ENCODE measurements around the gene CHRNA3.
A peak's percentile ranks its signal among the peaks of the same experiment; 100 is the strongest.

Gene CHRNA3

DNA sequence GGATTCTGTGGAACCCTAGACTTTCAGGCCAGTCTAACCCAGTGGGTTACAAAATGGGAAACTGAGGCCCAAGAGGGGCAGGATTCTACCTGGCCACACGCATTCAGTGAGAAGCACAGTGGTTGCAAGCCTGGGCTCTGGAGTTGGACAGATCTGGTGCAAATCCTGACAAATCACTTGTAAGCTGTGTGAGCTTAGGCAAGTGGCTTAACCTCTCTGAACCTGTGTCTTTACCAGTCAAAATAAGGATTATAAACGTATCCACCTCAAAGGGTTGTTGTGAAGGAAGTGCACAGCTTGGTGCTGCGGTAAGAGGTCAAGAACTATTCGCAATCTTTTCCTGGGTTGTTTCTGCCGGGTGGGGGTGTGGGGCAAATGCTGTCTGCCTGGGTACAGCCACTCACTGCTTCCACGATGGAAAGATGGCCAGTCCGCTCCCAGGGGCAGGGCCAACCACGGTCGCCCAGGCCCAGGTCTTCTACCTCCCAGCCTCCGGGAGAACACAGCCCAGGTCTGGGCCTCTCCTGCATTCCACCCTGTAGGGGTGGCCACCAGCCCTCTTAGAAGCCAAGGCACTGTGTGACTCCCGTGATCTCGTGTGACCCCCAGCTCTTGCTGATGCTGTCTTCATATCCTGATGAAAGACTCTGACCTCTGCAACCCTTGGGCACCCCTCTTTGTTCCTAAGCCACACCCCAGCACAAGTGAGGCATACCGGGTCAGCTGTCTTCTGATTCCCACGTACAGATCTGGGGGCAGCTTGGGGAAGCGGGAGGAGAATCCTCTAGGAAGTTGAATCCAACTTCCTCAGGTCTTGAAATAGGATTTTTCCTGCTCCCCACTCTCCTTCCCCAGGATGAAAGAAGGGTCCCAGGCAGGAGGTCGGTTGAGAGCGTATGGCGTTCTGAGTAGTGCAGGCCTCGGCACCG, 1.5 kb downstream of the CHRNA3 start:
- no peak for DNase-seq (ENCODE audit: low read depth)
- H3K4me3 ChIP-seq (ENCODE audit: low read depth, low read length), result no peak overlapping the region
- TF ChIP-seq CTCF (IDR thresholded peaks at IDR 0.05; ENCODE audit: low read depth, low read length, missing control alignments), result no peak
- in situ Hi-C loops (cut with HindIII; ENCODE audit: low sequenced_read_pairs), result no loop called here

GRCh38 chr15:78618490-78618934, 2.3 kb downstream of the CHRNA3 start:
- H3K4me3 ChIP-seq (ENCODE audit: low read depth, low read length), result no peak overlapping the region
- DNase-seq (ENCODE audit: low read depth), result peak; percentile 71
- in situ Hi-C loops (cut with HindIII; ENCODE audit: low sequenced_read_pairs), result no loop called here
- TF ChIP-seq CTCF (IDR thresholded peaks at IDR 0.05; ENCODE audit: low read depth, low read length, missing control alignments), result peak; percentile 80

- DNase-seq (ENCODE audit: low read depth), result no peak
- TF ChIP-seq CTCF (IDR thresholded peaks at IDR 0.05; ENCODE audit: low read depth, low read length, missing control alignments), result no peak
- H3K4me3 ChIP-seq (ENCODE audit: low read depth, low read length), result no peak overlapping the region
- in situ Hi-C loops (cut with HindIII; ENCODE audit: low sequenced_read_pairs), result no loop called here
These were observed 2.7 kb downstream of the CHRNA3 start for GRCh38 chr15:78618064-78618463.

GRCh38 chr15:78617516-78617915, 3.3 kb downstream of the CHRNA3 start:
- H3K4me3 ChIP-seq (ENCODE audit: low read depth, low read length), result no peak overlapping the region
- TF ChIP-seq CTCF (IDR thresholded peaks at IDR 0.05; ENCODE audit: low read depth, low read length, missing control alignments), result no peak
- in situ Hi-C loops (cut with HindIII; ENCODE audit: low sequenced_read_pairs), result no loop called here
- no peak for DNase-seq (ENCODE audit: low read depth)

- no peak for TF ChIP-seq CTCF (IDR thresholded peaks at IDR 0.05; ENCODE audit: low read depth, low read length, missing control alignments)
- in situ Hi-C loops (cut with HindIII; ENCODE audit: low sequenced_read_pairs), result no loop called here
- no peak for DNase-seq (ENCODE audit: low read depth)
- H3K4me3 ChIP-seq (ENCODE audit: low read depth, low read length), result no peak overlapping the region
These were observed 3.7 kb downstream of the CHRNA3 start for GRCh38 chr15:78617076-78617475.

- no peak overlapping the region for H3K4me3 ChIP-seq (ENCODE audit: low read depth, low read length)
- no peak for DNase-seq (ENCODE audit: low read depth)
- TF ChIP-seq CTCF (IDR thresholded peaks at IDR 0.05; ENCODE audit: low read depth, low read length, missing control alignments), result no peak
- in situ Hi-C loops (cut with HindIII; ENCODE audit: low sequenced_read_pairs), result no loop called here
These were observed 4.3 kb downstream of the CHRNA3 start for GRCh38 chr15:78616506-78616905.

Measured in astrocyte of the cerebellum (primary cell).